H1 (cell line): ENCODE measurements around the gene GTF2B. TPM values are rescaled to one million over a fixed set of nuclear protein-coding genes. Genes with fewer than 3 reads are reported as not detected.

ENCODE experiments used
- CTCF ChIA-PET: fragments of 300-600 bp; sonication (Branson Sonifier 250); formaldehyde crosslinking; loops from one replicate; lab custom pipeline; 2021; ENCODE audit not compliant: partially characterized antibody; lab: Charles Lee
- POLR2A ChIA-PET: fragments of 300-600 bp; sonication (Branson Sonifier 250); formaldehyde crosslinking; loops from one replicate; lab custom pipeline; 2021; ENCODE audit warnings: inconsistent platforms; ENCODE audit not compliant: partially characterized antibody; lab: Charles Lee
- DNase-seq, 2 experiments: peaks; one replicate each; pipeline versions ENCODE4 v3.0.0 to v3.0.0-alpha.2; 2010 to 2022; ENCODE audit warnings: low spot score in 2 of 2, low read depth in 1 of 2, mixed read lengths in 1 of 2
- FAIRE-seq: peaks from 2 replicates; lab custom pipeline; 2011; peaks lifted over from hg19 to GRCh38; lab: Jason Lieb, UNC
- H2AFZ ChIP-seq: 2 replicates; pipeline ENCODE4 v1.8.1; 2012; ENCODE audit warnings: low read length, inconsistent platforms
- H2AK5ac ChIP-seq: 2 replicates; pipeline ENCODE4 v1.6.1; 2013; ENCODE audit warnings: low read depth, low read length
- H2BK120ac ChIP-seq: replicated peaks from 2 replicates; pipeline ENCODE3; 2013; ENCODE audit warnings: low read depth, low read length, inconsistent platforms
- H2BK12ac ChIP-seq: 2 replicates; pipeline ENCODE4 v1.6.1; 2013; ENCODE audit warnings: low read depth, low read length
- H2BK15ac ChIP-seq: 2 replicates; pipeline ENCODE4 v1.6.1; 2013; ENCODE audit warnings: low read length
- H2BK20ac ChIP-seq: 2 replicates; pipeline ENCODE4 v1.6.1; 2013; ENCODE audit warnings: low read length
- H2BK5ac ChIP-seq: 2 replicates; pipeline ENCODE4 v1.6.1; 2013; ENCODE audit warnings: low read depth, low read length
- H3K14ac ChIP-seq: 2 replicates; pipeline ENCODE4 v1.6.1; 2013; ENCODE audit warnings: inconsistent platforms; ENCODE audit not compliant: insufficient read length
- H3K18ac ChIP-seq: 2 replicates; pipeline ENCODE4 v1.6.1; 2013; ENCODE audit warnings: low read length; ENCODE audit errors: extremely low read depth
- H3K23ac ChIP-seq: 2 replicates; pipeline ENCODE4 v1.6.1; 2013; ENCODE audit warnings: inconsistent platforms; ENCODE audit not compliant: insufficient read length
- H3K23me2 ChIP-seq: 2 replicates; pipeline ENCODE4 v1.6.1; 2013; ENCODE audit warnings: low read depth, low read length
- H3K27ac ChIP-seq: 2 replicates; pipeline ENCODE4 v1.6.1; 2011; ENCODE audit warnings: low read depth, low read length, inconsistent platforms
- H3K27me3 ChIP-seq, 4 experiments: replicated peaks in 1 of 4; 1 replicate in 1 of 4; 2 replicates in 3 of 4; pipeline versions ENCODE4 v1.6.1 to v1.8.1; 2011 to 2013; ENCODE audit warnings: low read length in 3 of 4, mild to moderate bottlenecking in 3 of 4, inconsistent platforms in 2 of 4, mixed read lengths in 2 of 4, moderate library complexity in 1 of 4; ENCODE audit not compliant: control insufficient read depth in 3 of 4, insufficient read depth in 3 of 4; ENCODE audit errors: extremely low read depth in 1 of 4
- H3K36me3 ChIP-seq, 4 experiments: 2 replicates each; pipeline versions ENCODE4 v1.6.1 to v1.8.1; 2011 to 2013; ENCODE audit warnings: mild to moderate bottlenecking in 4 of 4, low read length in 3 of 4, moderate library complexity in 2 of 4, control low read depth in 1 of 4, inconsistent platforms in 1 of 4; ENCODE audit not compliant: insufficient read depth in 4 of 4, control insufficient read depth in 2 of 4
- H3K4ac ChIP-seq: replicated peaks from 2 replicates; pipeline ENCODE3; 2013; ENCODE audit warnings: low read length, low read depth, mixed read lengths, inconsistent platforms; ENCODE audit not compliant: insufficient read length
- H3K4me1 ChIP-seq, 4 experiments: replicated peaks in 1 of 4; 1 replicate in 1 of 4; 2 replicates in 3 of 4; pipeline versions ENCODE4 v1.6.1 to v1.8.1; 2011 to 2013; ENCODE audit warnings: low read length in 3 of 4, inconsistent platforms in 2 of 4, mixed read lengths in 1 of 4; ENCODE audit not compliant: insufficient read depth in 4 of 4, control insufficient read depth in 3 of 4
- H3K4me2 ChIP-seq, 2 experiments: 2 replicates each; pipeline versions ENCODE4 v1.6.1 to v1.8.1; 2011 to 2013; ENCODE audit warnings: low read depth in 2 of 2, low read length in 2 of 2, control low read depth in 1 of 2, inconsistent platforms in 1 of 2, mild to moderate bottlenecking in 1 of 2; ENCODE audit not compliant: insufficient read depth in 1 of 2
- H3K4me3 ChIP-seq, 4 experiments: fragments of 200-600, 300-600 bp in 1 of 4; sonication (generic), shearing (Covaris generic), sonication (Bioruptor Twin) in 1 of 4; 2 replicates each; pipeline versions ENCODE4 v1.5.1 to v1.8.1; 2011 to 2016; ENCODE audit warnings: low read length in 4 of 4, low read depth in 3 of 4, control low read depth in 2 of 4, inconsistent platforms in 2 of 4, mild to moderate bottlenecking in 2 of 4, mixed read lengths in 1 of 4, moderate library complexity in 1 of 4; ENCODE audit not compliant: insufficient read depth in 2 of 4; ENCODE audit errors: extremely low read depth in 1 of 4
- H3K56ac ChIP-seq: replicated peaks from 2 replicates; pipeline ENCODE3; 2013; ENCODE audit warnings: low read depth, mild to moderate bottlenecking, mixed read lengths, low read length, inconsistent platforms; ENCODE audit not compliant: insufficient read length
- H3K79me1 ChIP-seq: 2 replicates; pipeline ENCODE4 v1.6.1; 2013; ENCODE audit warnings: low read depth, low read length, control low read depth
- H3K79me2 ChIP-seq, 2 experiments: 2 replicates each; pipeline versions ENCODE4 v1.6.1 to v1.8.1; 2012 to 2013; ENCODE audit warnings: low read length in 2 of 2, mild to moderate bottlenecking in 2 of 2, inconsistent platforms in 1 of 2; ENCODE audit not compliant: insufficient read depth in 2 of 2, control insufficient read depth in 1 of 2
- H3K9ac ChIP-seq, 4 experiments: replicated peaks in 1 of 4; 1 replicate in 1 of 4; 2 replicates in 3 of 4; pipeline versions ENCODE4 v1.6.1 to v1.8.1; 2011 to 2013; ENCODE audit warnings: low read depth in 3 of 4, low read length in 3 of 4, control low read depth in 2 of 4, mild to moderate bottlenecking in 2 of 4, moderate library complexity in 2 of 4, inconsistent platforms in 1 of 4; ENCODE audit errors: extremely low read depth in 1 of 4
- H3K9me3 ChIP-seq, 2 experiments: 2 replicates each; pipeline versions ENCODE4 v1.6.1 to v1.8.1; 2012 to 2013; ENCODE audit warnings: mild to moderate bottlenecking in 2 of 2, moderate library complexity in 2 of 2, control low read depth in 1 of 2, inconsistent platforms in 1 of 2, low read depth in 1 of 2, low read length in 1 of 2, mixed read lengths in 1 of 2; ENCODE audit not compliant: insufficient read depth in 2 of 2
- H4K20me1 ChIP-seq, 2 experiments: replicated peaks in 1 of 2; 2 replicates each; pipeline versions ENCODE3 to v1.8.1; 2011 to 2013; ENCODE audit warnings: inconsistent platforms in 2 of 2, low read length in 2 of 2, mild to moderate bottlenecking in 1 of 2; ENCODE audit not compliant: insufficient read depth in 2 of 2, control insufficient read depth in 1 of 2
- H4K5ac ChIP-seq: 2 replicates; pipeline ENCODE4 v1.6.1; 2013; ENCODE audit warnings: low read length, low read depth, mixed read lengths, inconsistent platforms; ENCODE audit not compliant: insufficient read length
- H4K8ac ChIP-seq: 2 replicates; pipeline ENCODE4 v1.8.0; 2013; ENCODE audit warnings: mild to moderate bottlenecking, moderate library complexity, low read length, inconsistent platforms; ENCODE audit not compliant: insufficient read depth; ENCODE audit errors: extremely low read depth
- H4K91ac ChIP-seq: replicated peaks from 2 replicates; pipeline ENCODE3; 2013; ENCODE audit warnings: low read length, mixed read lengths, inconsistent platforms; ENCODE audit not compliant: insufficient read length
- SRF ChIP-seq: IDR thresholded peaks from 2 replicates; pipeline ENCODE4 v1.6.1; 2011; ENCODE audit warnings: mild to moderate bottlenecking, low read depth, low read length, moderate library complexity
- WGBS, 2 experiments: shearing (Covaris generic) in 1 of 2; methylation state at CpG; one replicate each; pipeline versions ENCODE4 v1.1.6 to v1.1.7; 2013 to 2015; ENCODE audit warnings: low lambda C conversion rate in 2 of 2, mixed read lengths in 2 of 2, inconsistent platforms in 1 of 2, low coverage in 1 of 2, missing lambda C conversion rate in 1 of 2; ENCODE audit not compliant: insufficient replicate concordance in 2 of 2, insufficient coverage in 1 of 2, insufficient read length in 1 of 2; ENCODE audit errors: extremely low coverage in 1 of 2, missing lambda C conversion rate in 1 of 2; 5-methylcytosine and 5-hydroxymethylcytosine counted together
- polyA plus RNA-seq, 7 experiments: library from polyadenylated mRNA; depleted of rRNA in 3 of 7; stranded (reverse) in 5 of 7; unstranded in 2 of 7; fragments of >200 nt in 5 of 7; fragments of 200-250 nt in 2 of 7; gene quantifications; 1 replicate in 5 of 7; 2 replicates in 1 of 7; 4 replicates in 1 of 7; pipeline versions ENCODE4 v1.2.1 to v1.2.3, GENCODE V29; 2011 to 2013; ENCODE audit warnings: missing spikeins in 2 of 7, mixed read lengths in 2 of 7
- total RNA-seq: library from RNA; stranded (reverse); fragmentation: NEBNext Ultra II Directional; extraction: Animal tissue kit (Norgen Biotek cat#: 25700); gene quantifications from 2 replicates; pipeline ENCODE4 v1.2.1, GENCODE V29; 2021

GTF2B gene
- total and polyA plus RNA-seq, 2 of the 8 experiments (the other 6 are each of a cell fraction or from before 2014, with no cell fraction given): 14.9 to 15.6 TPM

DNA sequence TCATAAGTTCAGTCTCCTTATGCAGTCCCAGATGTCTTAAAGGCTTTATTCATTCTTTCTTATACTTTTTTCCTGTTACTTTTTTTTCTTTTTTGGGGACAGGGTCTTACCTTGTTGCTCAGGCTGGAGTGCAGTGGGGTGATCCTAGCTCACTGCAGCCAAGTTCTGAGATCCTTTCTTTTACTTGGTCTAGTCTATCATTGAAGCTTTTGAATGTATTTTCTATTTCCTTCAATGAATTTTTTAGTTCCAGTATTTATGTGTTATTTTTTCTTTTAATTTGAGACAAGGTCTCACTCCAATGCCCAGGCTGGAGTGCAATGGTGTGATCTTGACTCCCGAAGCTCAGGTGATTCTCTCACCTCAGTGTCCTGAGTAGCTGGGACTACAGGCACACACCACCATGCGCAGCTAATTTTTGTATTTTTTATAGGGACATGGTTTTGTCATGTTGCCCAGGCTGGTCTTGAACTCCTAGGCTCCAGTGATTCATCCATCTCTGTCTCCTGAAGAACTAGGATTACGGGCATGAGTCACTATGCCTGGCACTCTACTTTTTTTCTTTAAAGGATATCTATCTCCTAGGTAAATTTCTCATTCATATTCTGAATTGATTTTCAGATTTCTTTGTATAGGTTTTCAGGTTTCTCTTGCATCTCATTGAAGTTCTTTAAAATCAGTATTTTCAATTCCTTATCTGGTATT, 26.1 kb upstream of the GTF2B start:
- no peak overlapping the region for H2BK12ac ChIP-seq
- no peak for DNase-seq
- TF ChIP-seq SRF: no peak
- TF ChIP-seq, all 59 proteins: peak for 0
- no peak overlapping the region for H2BK120ac ChIP-seq
- no peak overlapping the region for H2AK5ac ChIP-seq
- no peaks in the 10 kb centered on the region for H3K4me1 ChIP-seq
- ChIA-PET POLR2A (interaction anchor here (0.6 kb wide), 1 partner anchor 186 kb away, joined by 3 read pairs; no protein-coding TSS in a partner anchor), CTCF (interaction anchor here (1.0 kb wide), 1 partner anchor 15 kb away, joined by 3 read pairs; no protein-coding TSS in a partner anchor)
- H3K18ac ChIP-seq: no peak overlapping the region
- H3K4me2 ChIP-seq: no peak overlapping the region
- H2AFZ ChIP-seq: no peak overlapping the region
- H3K4me3 ChIP-seq: no peak overlapping the region
- no peaks in the 10 kb centered on the region for H3K79me2 ChIP-seq
- no peaks in the 10 kb centered on the region; the same call in 1 of the 2 replicates for H3K23me2 ChIP-seq
- WGBS, 2 experiments: 97% methylated on average over 3 of the region's 3 CpGs; no CpG with 5 or more reads in 1 of the 2 experiments
- peaks cover 0 to 6% (median 2%) of the 10 kb centered on the region in 4 experiments; a peak in 3 of 8 replicates for H3K36me3 ChIP-seq
- no peaks in the 10 kb centered on the region; a peak in 2 of 7 replicates for H3K27me3 ChIP-seq
- no peaks in the 10 kb centered on the region for H3K79me1 ChIP-seq
- H3K14ac ChIP-seq: no peak overlapping the region
- no peak overlapping the region for H2BK15ac ChIP-seq
- H3K4ac ChIP-seq: no peak overlapping the region
- no peak for FAIRE-seq
- no peaks in the 10 kb centered on the region for H4K20me1 ChIP-seq
- H4K8ac ChIP-seq: no peak overlapping the region
- no peak overlapping the region for H4K91ac ChIP-seq
- H2BK5ac ChIP-seq: no peak overlapping the region
- H3K23ac ChIP-seq: no peak overlapping the region
- no peaks in the 10 kb centered on the region for H3K9me3 ChIP-seq
- no peak overlapping the region for H3K9ac ChIP-seq
- no peak overlapping the region for H3K27ac ChIP-seq
- H4K5ac ChIP-seq: no peak overlapping the region
- H2BK20ac ChIP-seq: no peak overlapping the region
- no peak overlapping the region for H3K56ac ChIP-seq
